Measurements from ENCODE around the gene SLC4A5.
"Not testable (repeated sequence)": the region's sequence is repeated elsewhere in the genome, so short reads cannot be mapped to it uniquely, and the experiment has no call there.

Gene SLC4A5

DNA sequence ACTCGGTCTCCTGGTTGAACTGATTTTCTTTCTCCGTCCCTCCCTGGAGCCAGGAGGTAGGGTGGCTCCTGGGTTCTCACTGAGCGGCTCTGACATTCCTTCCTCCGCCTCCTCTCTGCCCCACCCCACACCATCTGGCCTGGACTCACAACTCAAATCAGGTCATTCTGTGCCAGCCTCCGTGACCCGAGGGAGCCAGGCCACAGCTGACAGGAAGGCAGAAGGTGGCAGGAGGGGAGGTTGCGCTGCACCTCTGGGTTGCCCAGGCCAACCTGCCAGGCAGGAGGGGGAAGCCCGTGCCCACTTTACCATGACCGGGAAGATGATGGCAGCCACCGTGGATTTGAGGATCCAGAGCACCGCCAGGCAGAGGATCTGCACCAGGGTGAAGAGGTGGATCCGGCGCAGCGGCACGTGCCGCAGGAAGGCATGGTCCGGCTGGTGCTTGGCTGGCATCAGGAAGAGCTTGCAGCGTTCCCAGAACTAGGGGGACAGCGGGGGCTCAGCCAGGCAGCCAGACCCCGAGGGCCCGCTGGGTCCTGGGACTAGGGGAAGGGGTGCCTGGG lies 116.5 kb downstream of the SLC4A5 start:
- DNase-seq = no peak

DNA sequence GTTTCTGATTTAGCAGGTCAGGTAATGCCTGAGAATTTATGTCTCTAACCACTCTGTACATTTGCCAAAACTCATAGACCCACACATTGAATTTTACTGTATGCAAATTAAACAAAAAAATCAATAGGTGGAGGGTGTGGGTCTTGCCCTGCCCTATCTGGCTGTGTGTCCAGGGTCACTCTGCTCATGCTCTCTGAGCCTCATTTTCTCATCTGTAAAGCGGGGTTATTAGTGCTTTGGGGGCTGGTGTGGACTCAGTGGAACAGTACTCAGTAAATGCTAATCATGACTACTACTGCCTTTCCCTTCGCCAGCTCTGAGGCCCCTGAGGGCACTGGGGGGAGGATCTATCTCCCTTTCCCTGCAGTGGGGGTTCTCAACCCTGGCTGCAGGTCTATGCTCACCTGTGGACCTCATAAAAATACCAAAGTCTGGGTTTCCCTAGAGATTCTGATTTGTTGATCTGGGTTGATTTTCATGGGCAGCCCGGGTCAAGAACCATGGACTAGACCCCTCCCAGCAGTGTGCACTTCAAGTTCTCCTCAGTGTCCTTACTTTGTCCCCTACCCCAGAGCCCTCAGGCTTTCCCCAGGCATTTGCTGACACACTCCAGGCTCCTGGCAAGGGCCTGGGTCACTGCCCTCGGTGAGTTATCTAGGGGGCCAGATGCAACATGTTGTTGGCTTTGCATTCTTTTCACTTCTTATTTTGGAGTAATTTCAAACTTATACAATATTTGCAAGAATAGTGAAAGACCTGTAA lies 117.3 kb downstream of the SLC4A5 start:
- no peak for DNase-seq

GRCh38 chr2:74223941-74224770 lies 119.1 kb downstream of the SLC4A5 start:
- DNase-seq = no peak

- no peak for DNase-seq
Observed at GRCh38 chr2:74222300-74222650, 120.9 kb downstream of the SLC4A5 start.

- DNase-seq = no peak
Observed at GRCh38 chr2:74221604-74222299, 121.5 kb downstream of the SLC4A5 start.

DNA sequence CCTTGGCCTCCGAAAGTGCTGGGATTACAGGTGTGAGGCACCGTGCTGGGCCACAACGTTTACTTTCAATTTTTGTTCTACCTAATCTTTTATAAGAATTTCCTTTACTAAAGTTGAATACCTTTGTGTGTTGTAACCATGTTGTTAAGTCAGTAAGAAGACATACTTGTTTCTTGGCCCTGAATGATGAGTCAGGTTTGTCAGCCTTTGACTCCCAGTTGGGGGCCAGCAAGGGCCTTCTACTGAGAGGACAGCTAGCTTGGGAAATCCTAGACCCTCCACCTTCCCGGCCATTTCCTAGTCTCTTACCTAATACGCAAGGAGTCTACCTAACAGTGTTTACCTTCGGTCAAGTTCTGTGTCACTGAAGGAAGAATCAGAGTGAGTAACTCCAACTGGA lies 122.1 kb downstream of the SLC4A5 start:
- no peak for DNase-seq

DNA sequence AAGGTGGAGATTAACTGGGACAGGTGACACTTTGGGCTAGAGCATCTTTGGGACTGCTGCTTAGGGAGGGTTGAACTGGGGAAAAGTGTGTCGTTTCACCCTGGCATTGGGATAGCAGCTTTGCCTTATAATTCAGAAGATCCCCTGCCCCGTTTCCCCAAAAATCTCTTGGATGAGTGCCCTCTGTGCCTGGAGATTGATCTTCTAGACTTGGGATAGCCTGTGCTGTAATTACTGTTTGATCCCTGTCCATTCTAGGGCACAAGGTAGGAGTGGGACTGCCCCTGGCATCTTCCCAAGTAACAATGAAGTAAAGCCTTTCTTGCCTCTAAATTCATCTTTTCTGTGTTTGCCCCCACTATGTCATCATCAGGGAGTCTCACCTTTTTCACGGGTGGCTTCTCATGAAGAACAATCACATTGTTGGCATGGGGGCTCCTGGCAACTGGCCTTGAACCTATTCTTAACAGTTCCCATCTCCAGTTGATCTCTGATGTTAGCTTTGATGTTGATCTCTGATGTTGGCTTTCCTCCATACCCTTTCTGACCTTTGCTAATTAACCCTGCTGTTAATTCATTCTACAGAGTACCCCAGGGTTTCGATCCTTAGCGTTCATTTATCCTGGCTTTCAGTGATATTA lies 123.2 kb downstream of the SLC4A5 start:
- DNase-seq = no peak

GRCh38 chr2:74216642-74217041 lies 126.6 kb downstream of the SLC4A5 start:
- DNase-seq = no peak

DNA sequence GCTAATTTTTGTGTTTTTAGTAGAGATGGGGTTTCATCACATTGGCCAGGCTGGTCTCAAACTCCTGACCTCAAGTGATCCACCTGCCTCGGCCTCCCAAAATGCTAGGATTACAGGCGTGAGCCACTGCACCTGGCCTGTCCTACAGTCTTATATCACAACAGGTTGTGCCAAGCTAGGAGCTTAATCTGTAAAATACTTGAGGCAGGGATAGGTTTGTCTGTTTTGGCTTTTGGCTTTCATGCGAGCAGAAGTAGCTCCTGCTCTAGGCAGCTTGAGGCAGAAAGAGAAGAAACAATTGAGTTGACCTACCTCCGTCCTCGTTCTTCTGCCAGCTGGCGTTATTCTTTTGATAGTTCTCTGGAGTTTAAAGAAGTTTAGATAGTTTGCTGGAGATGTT lies 127.4 kb downstream of the SLC4A5 start:
- not testable (repeated sequence) for DNase-seq

- DNase-seq = no peak
Observed at GRCh38 chr2:74212702-74213410, 130.4 kb downstream of the SLC4A5 start.

- DNase-seq = peak in 1 of 2 experiments; percentile 29
Observed at GRCh38 chr2:74206180-74206688, 137.0 kb downstream of the SLC4A5 start.

- no peak for DNase-seq
Observed at GRCh38 chr2:74205596-74205995, 137.6 kb downstream of the SLC4A5 start.

DNA sequence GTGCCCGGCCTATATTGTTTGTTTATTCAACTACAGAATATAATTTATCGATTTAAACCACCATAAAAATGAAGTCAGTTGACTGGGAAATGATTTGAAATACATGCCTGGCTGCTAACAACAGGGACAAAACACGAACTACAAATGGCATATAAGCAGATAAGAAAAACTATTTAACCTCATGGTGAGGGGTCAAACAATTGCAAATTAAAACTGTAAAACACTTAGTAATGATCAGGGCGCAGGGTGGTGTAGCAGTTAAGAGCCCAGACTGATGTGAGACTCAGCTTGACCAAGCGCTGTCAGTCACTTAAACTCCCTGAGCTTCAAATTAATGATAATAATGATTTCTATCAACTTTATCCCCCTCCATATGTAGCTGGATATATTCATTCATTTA lies 138.1 kb downstream of the SLC4A5 start:
- no peak for DNase-seq

- DNase-seq = no peak
Observed at GRCh38 chr2:74204436-74204835, 138.8 kb downstream of the SLC4A5 start.

DNA sequence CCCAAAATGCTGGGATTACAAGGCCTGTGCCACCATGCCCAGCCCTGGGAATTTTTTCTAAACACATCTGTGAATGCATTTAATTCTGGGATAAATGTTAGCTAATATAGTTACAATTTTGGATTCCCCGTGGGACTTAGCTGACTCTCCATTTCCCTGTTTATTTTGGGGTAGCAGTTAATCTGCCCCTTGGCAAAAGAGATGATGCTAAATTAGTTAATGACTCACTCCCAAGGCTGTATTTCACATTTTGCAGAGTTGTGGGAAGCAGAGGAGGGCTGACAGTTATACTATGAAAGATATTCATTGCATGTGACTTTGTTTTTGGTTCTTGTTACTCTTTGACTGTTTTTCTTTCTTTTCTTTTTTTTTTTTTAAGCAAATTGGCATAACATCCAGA lies 141.6 kb downstream of the SLC4A5 start:
- DNase-seq = no peak

DNA sequence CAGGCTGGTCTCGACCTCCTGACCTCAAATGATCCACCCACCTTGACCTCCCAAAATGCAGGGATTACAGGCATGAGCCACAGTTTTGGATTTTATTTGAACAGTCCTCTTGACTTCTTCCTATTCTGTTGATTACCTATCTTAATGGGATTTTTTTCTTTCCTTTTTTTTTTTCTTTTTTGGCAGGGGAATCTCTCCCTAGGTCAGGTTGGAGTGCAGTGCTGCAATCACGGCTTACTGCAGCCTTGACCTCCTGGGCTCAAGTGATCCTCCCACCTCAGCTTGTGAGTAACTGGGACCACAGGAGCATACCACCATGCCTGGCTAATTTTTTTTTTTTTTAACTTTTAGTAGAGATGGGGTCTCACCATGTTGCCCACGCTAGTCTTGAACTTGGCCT lies 142.0 kb downstream of the SLC4A5 start:
- no peak for DNase-seq

DNA sequence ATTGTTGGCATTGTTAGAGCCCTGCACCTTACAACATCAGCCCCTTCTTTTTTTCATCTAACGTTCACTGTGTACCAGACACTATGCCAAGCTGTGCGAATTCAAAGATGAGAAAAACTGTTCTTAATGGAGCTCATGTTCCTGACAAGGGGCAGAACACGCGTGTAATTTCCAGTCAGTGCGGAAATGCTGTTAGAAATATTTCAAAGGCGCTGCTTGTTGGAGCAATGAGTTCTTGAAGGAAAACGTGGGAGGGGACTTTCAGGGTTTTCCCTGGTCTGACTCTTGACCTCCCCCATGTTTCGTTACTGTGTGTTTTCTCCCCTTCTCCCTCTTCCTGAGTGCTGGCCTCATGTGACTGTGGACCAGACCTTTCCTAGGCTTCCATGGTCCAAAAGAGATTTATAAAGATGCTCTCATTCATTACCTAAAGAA lies 143.3 kb downstream of the SLC4A5 start:
- DNase-seq = peak in 1 of 2 experiments; percentile 48

GRCh38 chr2:74199275-74199701 lies 143.9 kb downstream of the SLC4A5 start:
- no peak for DNase-seq

DNA sequence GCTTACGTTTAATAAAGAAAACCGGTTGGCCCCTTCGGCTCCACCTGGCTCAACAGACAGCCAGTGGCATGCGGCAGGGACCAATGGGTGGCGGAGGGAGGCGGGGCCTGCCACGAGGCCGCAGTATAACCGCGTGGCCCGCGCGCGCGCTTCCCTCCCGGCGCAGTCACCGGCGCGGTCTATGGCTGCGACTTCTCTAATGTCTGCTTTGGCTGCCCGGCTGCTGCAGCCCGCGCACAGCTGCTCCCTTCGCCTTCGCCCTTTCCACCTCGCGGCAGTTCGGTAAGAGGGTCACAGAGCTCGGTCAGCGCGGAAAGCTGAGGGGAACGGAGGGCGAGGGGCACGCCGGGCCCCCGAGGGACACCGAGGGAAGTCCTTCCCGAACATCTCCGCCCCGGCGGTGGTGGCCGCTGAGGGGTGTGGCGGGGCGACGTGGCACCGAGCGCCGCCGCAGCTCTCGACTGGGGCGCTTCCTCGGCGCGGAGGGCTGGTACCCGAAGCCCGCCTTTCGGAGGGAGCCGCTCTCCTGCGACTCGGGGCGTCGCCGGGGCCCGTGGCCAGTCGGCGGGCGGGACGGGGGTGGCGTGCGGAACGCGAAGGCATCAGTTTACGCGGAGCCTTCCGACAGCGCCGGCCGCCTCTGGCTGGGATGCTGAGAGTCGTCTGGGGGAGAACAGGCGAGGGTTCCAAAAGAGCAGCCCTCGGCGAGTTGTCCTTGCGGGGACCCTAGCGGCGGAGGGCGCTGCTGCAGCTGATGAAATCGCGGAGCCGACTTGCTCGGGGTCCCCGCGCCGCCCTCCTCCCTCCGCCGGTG lies 144.5 kb downstream of the SLC4A5 start, which contains the start of gene MTHFD2:
TSS of gene MTHFD2 (plus strand) at position 155 of the 814 bp plus-strand sequence. CDS start at position 182, 27 bp downstream.
- DNase-seq = peak; percentile 89 to 91

DNA sequence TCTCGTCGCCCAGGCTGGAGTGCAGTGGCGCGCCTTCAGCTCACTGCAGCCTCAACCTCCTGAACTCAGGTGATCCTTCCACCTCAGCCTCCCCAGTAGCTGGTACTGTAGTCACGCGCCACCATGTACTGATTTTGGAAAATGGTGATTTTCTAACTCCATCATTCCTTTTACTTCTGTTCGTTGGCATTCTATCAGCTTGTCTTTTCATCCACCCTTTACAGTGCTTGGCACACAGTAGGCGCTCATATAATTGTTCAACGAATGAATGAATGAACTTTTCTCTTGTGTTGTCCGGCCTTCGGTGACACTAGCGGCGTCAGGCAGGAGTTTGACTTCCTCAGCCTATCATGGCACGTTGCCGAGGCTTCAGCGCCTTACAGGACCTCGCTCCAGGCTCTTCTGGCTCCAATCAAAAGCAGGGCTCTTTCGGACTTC lies 145.2 kb downstream of the SLC4A5 start:
- DNase-seq = no peak

- no peak for DNase-seq
Observed at GRCh38 chr2:74197049-74197448, 146.2 kb downstream of the SLC4A5 start.

All from stimulated activated CD4-positive, alpha-beta T cell treated with anti-CD3 and anti-CD28 coated beads, Interleukin-4, amount 100 ng/mL, for 4 hours (primary cell).